ENCODE data around the gene TENM4. TPM values are rescaled to one million over a fixed set of nuclear protein-coding genes. Genes with fewer than 3 reads are reported as not detected.

The TENM4 gene
- total RNA-seq, 1 donor from 2014 or later: 117 TPM

GRCh38 chr11:78683774-78684173 is 757.1 kb downstream of the TENM4 start:
- Mint-ChIP-seq H3K4me1 (ENCODE audit: low read depth) (peaks cover 8% of the 10 kb centered on the region), H3K27me3 (no peaks in the 10 kb centered on the region), H3K36me3 (ENCODE audit: insufficient read depth) (peaks cover 20% of the 10 kb centered on the region), H3K4me3 (ENCODE audit: low read depth) (peak overlapping the region; percentile 56), H3K27ac (peak overlapping the region; percentile 22), H3K9me3 (ENCODE audit: low read depth) (no peaks in the 10 kb centered on the region)
- TF ChIP-seq CTCF (IDR thresholded peaks at IDR 0.05; ENCODE audit: unreplicated experiment): no peak
- DNase-seq (ENCODE audit: low spot score, unreplicated experiment): no peak

- no peaks in the 10 kb centered on the region for H3K9me3 Mint-ChIP-seq (ENCODE audit: low read depth)
- no peak overlapping the region for H3K27ac Mint-ChIP-seq
- H3K4me1 Mint-ChIP-seq (ENCODE audit: low read depth): no peaks in the 10 kb centered on the region
Observed at GRCh38 chr11:78676026-78676557, 764.7 kb downstream of the TENM4 start.

GRCh38 chr11:78672850-78673620 is 767.8 kb downstream of the TENM4 start:
- Mint-ChIP-seq H3K4me1 (ENCODE audit: low read depth) (no peaks in the 10 kb centered on the region), H3K9me3 (ENCODE audit: low read depth) (no peaks in the 10 kb centered on the region), H3K27me3 (no peaks in the 10 kb centered on the region), H3K36me3 (ENCODE audit: insufficient read depth) (peaks cover 23% of the 10 kb centered on the region), H3K4me3 (ENCODE audit: low read depth) (no peak overlapping the region), H3K27ac (no peak overlapping the region)
- DNase-seq (ENCODE audit: low spot score, unreplicated experiment): no peak
- no peak for TF ChIP-seq CTCF (IDR thresholded peaks at IDR 0.05; ENCODE audit: unreplicated experiment)

More at GRCh38 chr11:78676026-78676557, 764.7 kb downstream of the TENM4 start:
- Mint-ChIP-seq H3K4me3 (ENCODE audit: low read depth) (no peak overlapping the region), H3K36me3 (ENCODE audit: insufficient read depth) (peaks cover 10% of the 10 kb centered on the region), H3K27me3 (no peaks in the 10 kb centered on the region)
- TF ChIP-seq CTCF (IDR thresholded peaks at IDR 0.05; ENCODE audit: unreplicated experiment): no peak
- DNase-seq (ENCODE audit: low spot score, unreplicated experiment): no peak

GRCh38 chr11:78669249-78669648 is 771.6 kb downstream of the TENM4 start:
- DNase-seq (ENCODE audit: low spot score, unreplicated experiment): no peak
- H3K9me3 Mint-ChIP-seq (ENCODE audit: low read depth): no peaks in the 10 kb centered on the region
- H3K4me1 Mint-ChIP-seq (ENCODE audit: low read depth): no peaks in the 10 kb centered on the region
- no peak overlapping the region for H3K27ac Mint-ChIP-seq
- peaks cover 31% of the 10 kb centered on the region for H3K36me3 Mint-ChIP-seq (ENCODE audit: insufficient read depth)
- no peak overlapping the region for H3K4me3 Mint-ChIP-seq (ENCODE audit: low read depth)
- TF ChIP-seq CTCF (IDR thresholded peaks at IDR 0.05; ENCODE audit: unreplicated experiment): no peak
- no peaks in the 10 kb centered on the region for H3K27me3 Mint-ChIP-seq

- Mint-ChIP-seq H3K27me3 (no peaks in the 10 kb centered on the region), H3K9me3 (ENCODE audit: low read depth) (no peaks in the 10 kb centered on the region), H3K36me3 (ENCODE audit: insufficient read depth) (peaks cover 38% of the 10 kb centered on the region), H3K4me3 (ENCODE audit: low read depth) (no peak overlapping the region), H3K27ac (peak overlapping the region; percentile 49), H3K4me1 (ENCODE audit: low read depth) (no peaks in the 10 kb centered on the region)
- DNase-seq (ENCODE audit: low spot score, unreplicated experiment): no peak
- no peak for TF ChIP-seq CTCF (IDR thresholded peaks at IDR 0.05; ENCODE audit: unreplicated experiment)
Observed at GRCh38 chr11:78667461-78667860, 773.4 kb downstream of the TENM4 start.

Data from progenitor cell of endocrine pancreas (in vitro differentiated cells).